ENCODE data around the gene INHBE.

The INHBE gene

GRCh38 chr12:57485695-57486094 lies 30.6 kb downstream of the INHBE start:
- TF ChIP-seq CTCF (IDR thresholded peaks at IDR 0.05; ENCODE audit: insufficient read depth, missing control alignments), result no peak
- no peak for DNase-seq (ENCODE audit: insufficient read length, low spot score)
- FAIRE-seq, result no peak

GRCh38 chr12:57487055-57487596 lies 32.0 kb downstream of the INHBE start:
- TF ChIP-seq CTCF (IDR thresholded peaks at IDR 0.05; ENCODE audit: insufficient read depth, missing control alignments), result no peak
- FAIRE-seq (no peak), DNase-seq (ENCODE audit: insufficient read length, low spot score) (no peak)

- FAIRE-seq (no peak), DNase-seq (ENCODE audit: insufficient read length, low spot score) (peak; percentile 63)
- peak; percentile 31 for TF ChIP-seq CTCF (IDR thresholded peaks at IDR 0.05; ENCODE audit: insufficient read depth, missing control alignments)
These were observed 32.7 kb downstream of the INHBE start, which contains the start of gene MARS1 for GRCh38 chr12:57487597-57488401. Gene MARS1 (plus strand): TSS chr12:57488068. CDS start chr12:57488091, 23 bp downstream.

GRCh38 chr12:57488402-57489156 lies 33.5 kb downstream of the INHBE start:
- TF ChIP-seq CTCF (IDR thresholded peaks at IDR 0.05; ENCODE audit: insufficient read depth, missing control alignments), result no peak
- no peak for FAIRE-seq
- DNase-seq (ENCODE audit: insufficient read length, low spot score), result no peak

- no peak for FAIRE-seq
- no peak for DNase-seq (ENCODE audit: insufficient read length, low spot score)
- TF ChIP-seq CTCF (IDR thresholded peaks at IDR 0.05; ENCODE audit: insufficient read depth, missing control alignments), result no peak
These were observed 34.1 kb downstream of the INHBE start for GRCh38 chr12:57489157-57489641.

GRCh38 chr12:57490126-57490525 lies 35.0 kb downstream of the INHBE start:
- FAIRE-seq (no peak), DNase-seq (ENCODE audit: insufficient read length, low spot score) (no peak)
- TF ChIP-seq CTCF (IDR thresholded peaks at IDR 0.05; ENCODE audit: insufficient read depth, missing control alignments), result no peak
